22Rv1 (cell line): ENCODE data around the gene CSMD2.

Experiments used
- H3K27ac ChIP-seq: fragments of 450-650 bp; 2 replicates; pipeline ENCODE4 v1.5.1; 2017
- CTCF ChIP-seq: fragments of 450-650 bp; IDR thresholded peaks from 2 replicates; pipeline ENCODE4 v1.5.1; 2017; ENCODE audit warnings: mild to moderate bottlenecking
- ZFX ChIP-seq: fragments of 450-650 bp; IDR thresholded peaks from 2 replicates; pipeline ENCODE4 v1.6.1; 2017; ENCODE audit warnings: antibody characterized with exemption, borderline replicate concordance

The CSMD2 gene

GRCh38 chr1:34050709-34051485 lies 114.1 kb downstream of the CSMD2 start:
- H3K27ac ChIP-seq, result no peak overlapping the region
- TF ChIP-seq ZFX, result no peak
- no peak for TF ChIP-seq CTCF

DNA sequence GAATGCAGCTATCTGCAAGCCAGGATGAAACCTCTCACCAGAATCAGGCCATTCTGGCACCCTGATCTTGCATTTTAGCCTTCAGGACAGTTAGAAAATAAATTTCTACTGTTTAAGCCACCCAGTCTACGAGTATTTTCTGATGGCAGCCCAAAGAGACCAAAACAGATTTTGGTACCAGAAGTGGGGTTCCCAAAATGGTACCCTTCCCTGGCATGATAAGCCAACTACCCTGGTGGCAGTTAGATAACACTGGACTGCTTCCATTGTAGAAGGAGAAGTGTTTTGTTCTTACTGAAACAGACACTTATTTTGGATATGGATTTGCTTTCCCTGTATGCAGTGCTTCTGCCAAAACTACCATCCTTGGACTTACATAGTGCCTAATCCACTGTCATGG lies 115.0 kb downstream of the CSMD2 start:
- TF ChIP-seq CTCF (no peak), ZFX (no peak)
- H3K27ac ChIP-seq, result no peak overlapping the region

DNA sequence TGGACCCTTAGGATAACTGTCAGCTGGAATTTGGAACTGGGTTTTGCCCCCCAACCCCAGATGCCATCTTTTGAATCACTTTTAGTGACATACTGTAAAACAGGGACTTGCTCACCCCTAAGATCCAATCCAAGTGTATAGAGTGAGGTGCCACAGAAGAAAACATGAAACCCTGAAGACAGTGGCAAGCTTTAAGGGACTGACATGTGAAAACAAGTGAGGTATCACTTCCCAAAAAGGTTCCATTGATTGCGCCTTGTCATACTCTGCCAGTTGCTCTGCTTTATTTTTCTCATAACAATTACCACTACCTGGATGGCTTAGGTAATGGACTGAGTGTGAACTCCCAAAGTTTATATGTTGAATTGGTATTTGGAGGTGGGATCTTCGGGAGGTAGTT lies 115.6 kb downstream of the CSMD2 start:
- TF ChIP-seq ZFX, result no peak
- no peak for TF ChIP-seq CTCF
- H3K27ac ChIP-seq, result no peak overlapping the region

- H3K27ac ChIP-seq, result no peak overlapping the region
- TF ChIP-seq CTCF, result no peak
- TF ChIP-seq ZFX, result no peak
These were observed 127.2 kb downstream of the CSMD2 start for GRCh38 chr1:34037856-34038255.

DNA sequence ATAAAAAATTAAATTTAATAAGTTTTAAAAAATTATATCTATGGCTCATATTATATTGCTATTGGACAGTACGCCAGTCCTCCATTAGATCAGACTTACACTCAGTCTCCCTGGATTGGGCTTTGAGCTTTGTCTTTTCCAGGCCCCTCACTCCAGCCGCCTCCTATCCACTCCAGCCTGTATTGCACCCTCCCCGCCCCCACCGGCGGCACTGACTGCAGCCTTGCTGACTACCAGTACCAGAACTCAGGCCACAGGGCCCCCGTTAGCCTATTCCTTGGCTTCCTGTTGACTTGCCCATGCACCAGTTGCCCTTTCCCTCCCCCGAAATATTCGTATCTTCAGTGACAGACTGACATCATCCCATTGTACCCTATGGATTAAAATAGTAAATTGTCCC lies 127.9 kb downstream of the CSMD2 start:
- H3K27ac ChIP-seq, result no peak overlapping the region
- no peak for TF ChIP-seq ZFX
- TF ChIP-seq CTCF, result no peak

DNA sequence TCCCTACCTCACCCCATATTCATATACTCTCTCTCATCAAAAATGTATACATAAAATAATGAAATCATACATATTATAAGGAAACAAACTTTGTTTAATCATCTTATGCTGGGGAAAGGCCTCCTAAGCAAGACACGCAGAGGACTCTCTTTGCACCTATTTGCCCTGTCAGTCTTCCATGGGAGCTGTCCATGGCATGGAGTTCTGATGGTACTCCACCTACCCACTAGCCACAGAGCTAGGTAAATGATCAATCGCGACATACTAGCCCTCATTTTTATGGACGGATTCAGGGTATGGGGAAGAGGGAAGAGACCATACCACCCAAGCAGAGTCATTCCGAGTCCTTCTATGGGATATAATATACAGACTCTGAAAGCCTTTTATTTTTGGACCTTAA lies 131.0 kb downstream of the CSMD2 start:
- H3K27ac ChIP-seq, result no peak overlapping the region
- no peak for TF ChIP-seq CTCF
- no peak for TF ChIP-seq ZFX

- H3K27ac ChIP-seq, result no peak overlapping the region
- TF ChIP-seq ZFX, result no peak
These were observed 135.1 kb downstream of the CSMD2 start for GRCh38 chr1:34029954-34030353.

GRCh38 chr1:34029515-34029914 lies 135.5 kb downstream of the CSMD2 start:
- no peak overlapping the region for H3K27ac ChIP-seq
- no peak for TF ChIP-seq ZFX
- TF ChIP-seq CTCF, result no peak
